DMS114 treated with DMSO at 0.1 percent for 48 hours (cell line): ENCODE data around the gene SGIP1.

Experiments
- DNase-seq: peaks from one replicate; lab custom pipeline; 2025; ENCODE audit not compliant: unreplicated experiment; lab: John Stamatoyannopoulos, UW

Gene SGIP1

DNA sequence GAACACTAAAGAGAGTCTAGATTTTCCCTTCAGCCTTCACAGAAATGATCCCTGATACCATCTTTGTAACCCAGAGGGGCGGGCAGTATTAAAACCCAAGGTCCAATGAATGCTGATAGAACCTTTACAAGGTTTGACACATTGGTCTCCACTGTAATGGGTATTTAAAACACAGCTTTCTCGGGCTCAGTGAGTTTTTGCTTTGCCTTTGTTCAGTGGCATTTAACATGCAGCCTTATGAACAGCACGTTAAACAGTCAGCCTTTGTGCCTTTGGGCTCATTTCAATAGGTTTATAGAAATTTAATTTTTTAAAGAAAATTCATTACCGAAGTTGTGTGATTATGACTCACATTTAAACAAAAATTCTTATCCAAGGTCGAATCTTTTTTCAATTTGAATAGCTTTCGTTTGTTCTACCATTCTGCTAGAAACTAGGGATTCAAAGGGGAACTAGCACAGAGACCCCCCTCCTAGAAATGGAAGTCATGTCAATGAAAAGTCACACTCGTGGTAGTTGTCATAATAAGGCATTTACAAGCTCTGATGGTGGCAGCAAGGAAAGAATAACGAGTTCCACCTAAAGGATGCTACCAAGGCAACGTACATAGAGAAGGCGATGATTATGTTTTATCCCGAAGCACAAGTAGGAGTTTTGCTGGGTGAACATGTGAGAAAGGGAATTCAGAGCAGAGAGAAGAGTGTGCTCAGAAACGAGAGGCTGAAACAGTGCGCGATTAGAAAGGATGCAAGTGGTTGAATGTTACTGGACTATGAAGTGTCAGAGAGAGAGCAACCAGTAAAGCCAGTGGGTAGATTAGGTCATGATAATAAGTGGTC lies 66.2 kb downstream of the SGIP1 start:
- DNase-seq, result no peak

DNA sequence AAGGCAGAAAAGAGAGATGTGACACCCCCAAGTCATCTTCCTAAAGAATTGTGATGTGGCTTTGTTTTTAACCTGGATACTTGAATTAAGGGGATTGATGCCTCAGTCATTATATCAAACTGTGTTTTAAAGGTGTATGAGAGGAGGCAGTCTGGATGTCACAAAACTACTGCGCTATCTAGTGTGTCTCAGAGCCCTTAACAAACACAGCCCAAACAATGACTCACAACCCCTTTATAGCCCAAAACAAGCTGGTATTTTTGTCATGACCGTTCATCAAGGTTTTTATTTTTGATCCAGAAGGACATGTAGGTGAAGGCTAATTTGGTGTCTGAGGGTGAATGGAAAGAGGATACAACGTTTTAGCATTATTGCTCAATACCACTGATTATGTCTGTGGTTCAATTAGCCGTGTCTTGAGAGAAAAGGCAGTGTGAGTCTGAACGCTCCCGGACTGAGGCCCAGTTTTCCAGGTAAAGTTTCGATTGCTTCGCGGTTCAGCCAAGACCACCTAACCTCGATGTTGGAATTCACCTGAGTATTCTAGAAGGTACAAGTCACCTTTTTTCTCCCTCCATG lies 71.6 kb downstream of the SGIP1 start:
- DNase-seq, result no peak

DNA sequence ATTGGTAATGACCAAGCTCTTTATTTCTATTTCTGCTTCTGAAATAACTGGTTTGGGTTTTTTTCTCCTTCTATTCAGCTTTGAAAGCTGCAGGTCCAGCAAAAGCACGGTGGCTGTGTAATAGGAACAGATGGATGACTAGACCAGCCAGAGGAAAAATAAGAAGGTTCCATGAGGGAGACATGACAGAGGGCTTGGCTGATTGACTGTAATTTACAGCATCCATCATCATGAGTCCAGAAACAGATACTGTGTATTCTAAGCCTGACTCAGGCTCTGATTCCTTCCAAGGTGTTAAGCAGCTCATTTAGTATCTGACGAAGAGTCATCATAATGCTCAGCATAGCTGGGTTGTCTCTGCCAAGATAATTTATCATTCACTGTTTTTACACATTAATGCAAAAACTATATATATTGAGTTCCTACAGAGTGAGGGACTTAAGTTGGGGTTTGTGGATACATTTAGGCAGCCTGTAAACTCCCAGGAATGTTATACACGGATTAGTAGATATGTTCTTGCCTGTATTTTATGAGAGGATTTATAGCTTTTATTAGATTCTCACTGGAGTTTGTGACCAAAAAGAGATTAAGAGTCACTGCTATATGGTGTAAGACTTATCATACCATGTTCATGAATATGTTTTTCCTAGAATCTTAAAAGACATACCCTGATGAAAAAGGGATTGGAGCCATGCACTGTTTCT lies 72.6 kb downstream of the SGIP1 start:
- DNase-seq, result no peak

DNA sequence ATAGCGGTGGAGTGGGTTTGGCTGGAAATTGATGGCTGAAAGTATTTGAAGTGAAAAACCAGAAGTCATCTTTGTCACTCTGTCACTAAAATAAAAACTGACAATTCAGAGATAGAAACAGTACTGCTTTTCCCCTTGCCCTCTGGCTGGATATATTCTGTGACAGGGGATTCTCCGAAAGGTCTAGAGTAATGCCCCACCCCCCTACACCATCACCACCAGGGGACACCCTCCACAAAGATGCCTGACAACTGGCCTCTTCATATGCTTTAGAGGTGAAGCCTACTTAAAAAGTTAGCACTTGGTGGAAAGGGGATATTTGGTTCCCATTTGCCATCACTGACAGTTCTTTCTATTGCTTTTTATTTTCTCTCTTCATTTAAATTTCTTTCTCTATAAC lies 73.5 kb downstream of the SGIP1 start:
- DNase-seq, result no peak

DNA sequence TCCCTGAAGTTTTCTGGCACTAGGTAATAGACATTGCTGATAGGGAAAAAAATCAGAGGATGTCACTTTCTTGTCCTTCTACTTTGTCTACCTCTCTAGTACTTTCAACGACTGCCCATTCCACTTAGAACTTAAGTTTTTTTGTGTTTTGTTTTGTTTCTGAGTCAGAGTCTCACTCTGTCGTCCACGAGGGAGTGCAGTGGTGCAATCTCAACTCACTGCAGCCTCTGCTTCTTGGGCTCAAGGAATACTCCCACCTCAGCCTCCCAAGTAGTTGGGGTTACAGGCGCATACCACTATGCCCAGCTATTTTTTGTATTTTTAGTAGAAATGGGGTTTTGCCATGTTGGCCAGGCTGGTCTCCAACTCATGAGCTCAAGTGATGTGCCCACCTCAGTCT lies 79.2 kb downstream of the SGIP1 start:
- no peak for DNase-seq

DNA sequence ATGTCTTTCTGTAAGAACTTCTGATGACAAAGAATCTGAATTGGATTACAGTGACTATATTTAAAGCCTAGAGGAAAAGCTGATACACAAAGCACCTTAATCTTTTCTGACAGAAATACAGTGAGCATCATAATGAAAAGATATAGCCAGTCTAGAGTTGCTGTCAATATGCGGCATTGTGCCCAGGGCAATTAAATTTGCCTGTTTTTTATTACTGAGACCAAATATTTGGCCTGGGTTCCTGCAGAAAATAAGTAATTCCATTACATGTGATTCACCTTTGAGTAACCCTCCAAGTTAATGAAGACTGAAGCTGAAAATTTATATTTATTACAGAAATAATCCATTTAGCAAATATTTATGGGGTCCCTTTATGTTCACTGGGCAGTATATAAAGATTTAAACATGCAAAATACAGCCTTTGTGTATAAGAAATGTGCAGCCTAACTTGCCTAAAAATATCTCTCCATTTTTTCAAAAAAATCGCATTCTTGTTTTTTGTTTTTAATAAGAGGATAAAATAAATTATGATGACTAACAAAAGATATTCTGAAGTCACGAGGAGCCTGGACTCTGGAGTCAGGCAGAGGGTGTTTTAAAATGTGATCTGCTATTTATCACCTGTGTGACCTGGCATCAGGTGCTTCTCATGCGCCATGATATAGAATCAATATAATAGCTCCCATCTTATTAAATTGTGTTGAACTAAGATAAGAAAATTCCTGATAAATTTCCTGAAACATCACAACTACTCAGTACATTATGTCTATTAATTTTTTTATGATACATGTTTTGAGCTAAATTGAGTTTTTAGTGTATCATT lies 83.6 kb downstream of the SGIP1 start:
- no peak for DNase-seq

DNA sequence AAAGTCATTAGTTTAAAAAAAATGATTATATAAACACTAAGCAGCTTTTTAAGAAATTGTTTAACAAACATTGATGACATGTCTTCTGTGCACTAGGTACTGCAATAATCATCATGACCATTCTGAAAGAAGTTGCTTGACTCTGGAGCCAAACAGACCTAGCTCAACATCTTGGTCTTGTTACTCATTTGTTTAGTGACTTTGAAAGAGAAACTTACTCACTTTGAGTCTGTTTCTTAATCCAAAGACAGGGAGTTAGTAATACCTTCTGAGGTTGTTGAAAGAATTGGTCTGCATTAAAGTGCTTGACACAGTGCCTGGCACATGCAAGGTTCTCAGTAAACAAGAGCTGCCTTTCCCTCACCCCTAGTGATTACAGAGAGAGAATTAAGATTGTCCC lies 84.4 kb downstream of the SGIP1 start:
- no peak for DNase-seq

DNA sequence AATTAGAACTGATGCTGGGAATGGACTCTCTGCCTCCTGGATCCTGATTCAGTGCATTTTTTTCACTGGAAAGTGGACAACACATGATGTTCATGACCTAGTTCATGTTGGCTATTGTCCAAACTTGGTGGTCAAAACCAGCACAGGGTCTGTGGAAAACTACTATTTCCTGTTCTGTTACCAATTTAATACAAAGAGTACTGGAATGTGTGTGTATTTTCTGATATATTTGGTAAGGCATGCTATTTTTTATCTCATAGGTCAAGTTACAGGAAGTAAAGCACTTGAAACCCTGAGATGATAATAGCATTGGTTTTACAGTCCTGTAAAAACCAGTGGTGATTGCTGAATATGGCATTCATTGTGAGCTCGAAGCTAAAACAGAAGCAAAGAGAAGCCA lies 89.9 kb downstream of the SGIP1 start:
- no peak for DNase-seq

DNA sequence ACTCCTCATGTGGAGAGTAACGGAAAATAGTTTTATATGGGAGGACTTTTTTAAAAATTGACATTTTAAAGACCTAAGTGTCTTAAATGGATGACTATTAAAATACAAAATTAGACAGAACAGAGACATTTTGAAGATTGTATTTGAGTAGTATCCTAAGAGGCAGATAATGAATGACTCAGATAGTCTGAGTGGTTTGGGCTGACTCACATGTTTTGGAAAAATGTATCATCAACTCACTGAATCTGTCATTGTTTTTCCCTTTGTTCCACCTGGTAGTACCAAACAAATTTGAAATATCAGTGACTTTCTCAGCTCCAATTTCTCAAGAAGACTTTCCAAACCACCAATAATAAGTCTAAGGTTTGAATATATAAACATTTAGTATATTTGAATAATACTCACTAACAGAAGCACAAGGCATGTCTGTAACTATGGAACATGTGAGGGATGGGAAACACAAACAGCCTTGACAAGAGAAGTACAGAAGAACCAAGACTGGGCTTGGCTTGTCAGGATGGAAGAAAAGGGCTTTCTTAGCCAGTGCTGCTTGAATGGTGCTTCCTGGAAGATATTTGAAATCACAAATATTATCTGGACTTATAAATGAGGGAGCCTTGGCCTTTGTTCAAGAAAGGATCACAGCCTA lies 90.6 kb downstream of the SGIP1 start:
- no peak for DNase-seq

DNA sequence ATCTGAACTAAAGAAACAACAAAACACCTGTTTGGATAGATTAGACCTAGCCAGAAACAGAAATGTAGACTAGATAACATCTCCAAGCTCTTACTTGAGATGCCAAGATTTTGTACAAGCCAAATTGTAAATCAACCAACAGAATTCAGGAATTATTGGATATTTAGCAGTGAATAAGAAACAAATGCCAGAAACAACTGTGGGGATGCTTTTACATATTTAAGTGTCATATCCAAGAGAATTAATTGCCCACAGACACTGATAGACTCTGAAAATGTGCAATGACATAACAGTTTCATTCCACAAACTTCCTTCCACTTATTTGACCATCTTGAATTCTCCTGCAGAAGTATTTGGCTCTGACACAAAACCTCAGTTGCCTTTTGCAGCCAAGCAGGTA lies 92.3 kb downstream of the SGIP1 start:
- no peak for DNase-seq

DNA sequence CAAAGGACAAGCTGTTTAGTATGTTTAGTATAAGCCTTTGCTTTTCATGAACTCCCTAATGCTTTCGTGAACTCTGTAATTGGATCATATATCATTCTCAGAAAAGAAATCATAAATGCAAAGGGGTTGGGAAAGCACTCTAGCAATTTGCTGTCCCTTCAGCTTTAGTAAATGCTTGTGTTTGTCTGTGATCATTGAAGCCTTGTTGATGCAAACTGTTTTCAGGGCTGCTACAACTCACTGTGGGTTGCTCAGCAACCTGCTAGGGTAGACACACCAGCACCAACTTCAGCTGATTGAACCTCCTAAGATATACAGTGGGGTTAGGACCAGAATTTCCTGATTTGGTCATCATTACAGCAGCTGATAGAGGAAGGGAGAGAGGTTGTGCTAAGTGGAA lies 95.0 kb downstream of the SGIP1 start:
- no peak for DNase-seq

DNA sequence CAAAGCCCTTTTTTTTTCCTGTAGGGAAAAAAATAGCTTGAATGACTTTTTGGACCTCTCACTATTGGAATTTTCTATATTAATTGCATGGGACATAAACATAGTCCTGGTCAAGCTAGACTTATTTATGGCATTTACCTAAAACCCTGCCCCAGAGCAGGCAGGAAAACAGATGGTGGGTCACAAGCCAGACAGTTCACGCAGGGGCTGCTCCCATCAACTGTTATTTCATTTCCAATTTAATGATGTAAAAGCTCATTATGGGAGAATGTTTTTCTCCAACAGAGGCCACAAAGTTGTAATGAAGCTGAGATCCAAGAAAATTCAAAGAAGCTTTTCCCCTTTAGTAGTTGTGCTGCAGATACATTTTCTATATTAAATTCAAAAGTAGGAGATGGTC lies 99.2 kb downstream of the SGIP1 start:
- no peak for DNase-seq

DNA sequence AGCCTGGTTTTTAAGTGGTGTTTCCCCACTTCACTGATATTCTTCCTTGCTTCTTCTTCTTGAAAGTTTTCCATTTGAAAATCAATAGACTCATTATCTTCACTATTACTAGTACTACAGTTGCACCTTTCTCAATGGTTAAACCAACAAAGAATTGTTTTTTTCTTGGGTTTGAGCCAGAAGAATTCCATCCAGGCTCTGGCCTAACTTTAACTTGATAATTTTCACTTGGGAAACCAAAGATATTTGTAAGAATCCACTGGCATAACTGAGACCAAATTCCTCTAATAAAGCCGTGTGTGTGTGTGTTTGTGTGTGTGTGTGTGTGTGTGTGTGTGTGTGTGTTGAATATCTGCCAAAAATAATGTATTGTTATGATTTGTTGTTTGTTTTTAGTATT lies 103.2 kb downstream of the SGIP1 start:
- no peak for DNase-seq

DNA sequence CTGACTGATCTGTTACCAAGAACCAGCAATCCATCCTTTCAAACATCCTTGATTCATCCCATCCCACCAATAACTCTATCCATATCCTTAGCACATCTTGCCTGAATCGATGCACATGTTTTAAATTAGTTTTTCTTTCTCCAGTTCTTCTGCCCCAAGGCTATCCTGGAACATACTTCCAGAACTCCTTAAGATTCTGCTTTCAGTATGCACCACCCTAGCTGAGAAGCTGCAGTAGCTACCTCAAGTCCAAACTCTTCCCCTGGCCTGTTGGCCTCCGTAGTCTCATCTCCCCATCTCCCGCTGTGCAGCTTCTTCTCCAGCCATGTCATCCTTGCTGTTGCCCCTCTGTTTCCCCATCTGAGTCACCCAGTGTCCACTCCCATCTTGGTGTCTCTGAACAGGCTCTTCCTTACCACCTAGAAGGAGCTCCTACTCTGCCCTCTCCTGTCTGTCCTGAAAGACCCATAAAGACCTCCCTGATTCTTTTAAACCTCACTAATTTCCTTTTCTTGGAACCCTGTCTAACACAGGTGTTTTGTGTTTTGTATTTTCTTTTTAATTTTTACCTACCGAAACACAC lies 108.0 kb downstream of the SGIP1 start:
- no peak for DNase-seq

DNA sequence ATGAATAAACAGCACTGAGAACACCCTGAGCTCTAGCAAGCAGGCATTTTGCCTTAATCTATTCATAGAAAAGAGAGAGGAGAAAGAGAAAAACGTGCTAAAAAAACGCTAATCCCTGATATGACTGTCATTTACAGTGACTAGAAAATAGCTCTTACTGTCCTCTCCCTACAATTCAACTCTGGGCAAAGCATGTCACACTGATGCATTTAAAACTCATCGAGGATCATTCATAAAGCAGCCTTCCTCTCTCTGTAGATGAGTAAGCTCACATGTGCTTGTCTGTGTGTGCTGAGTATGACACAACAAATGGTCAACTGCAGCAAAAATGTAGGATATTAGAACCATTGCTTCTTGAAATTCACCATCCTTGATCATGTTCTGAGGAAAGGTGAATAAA lies 109.0 kb downstream of the SGIP1 start:
- DNase-seq, result no peak

DNA sequence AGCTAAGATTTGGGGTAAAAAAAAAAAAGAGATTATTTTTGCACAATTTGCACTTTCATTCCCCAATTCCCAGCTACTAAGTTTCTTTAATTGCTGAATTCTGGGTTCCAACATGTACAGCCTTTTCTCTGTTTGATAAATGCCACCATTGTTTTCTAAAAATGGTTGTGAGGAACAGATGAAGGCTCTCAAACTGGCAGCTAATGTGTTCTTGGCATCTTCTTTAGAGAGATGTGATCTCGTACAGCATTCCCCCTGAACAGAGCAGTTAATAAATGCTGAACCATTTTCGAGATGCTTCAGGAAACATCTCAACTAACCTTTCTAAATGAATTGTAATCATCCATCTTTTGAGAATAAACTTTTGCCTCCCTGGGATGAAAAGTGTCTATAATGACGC lies 110.4 kb downstream of the SGIP1 start:
- DNase-seq, result no peak

DNA sequence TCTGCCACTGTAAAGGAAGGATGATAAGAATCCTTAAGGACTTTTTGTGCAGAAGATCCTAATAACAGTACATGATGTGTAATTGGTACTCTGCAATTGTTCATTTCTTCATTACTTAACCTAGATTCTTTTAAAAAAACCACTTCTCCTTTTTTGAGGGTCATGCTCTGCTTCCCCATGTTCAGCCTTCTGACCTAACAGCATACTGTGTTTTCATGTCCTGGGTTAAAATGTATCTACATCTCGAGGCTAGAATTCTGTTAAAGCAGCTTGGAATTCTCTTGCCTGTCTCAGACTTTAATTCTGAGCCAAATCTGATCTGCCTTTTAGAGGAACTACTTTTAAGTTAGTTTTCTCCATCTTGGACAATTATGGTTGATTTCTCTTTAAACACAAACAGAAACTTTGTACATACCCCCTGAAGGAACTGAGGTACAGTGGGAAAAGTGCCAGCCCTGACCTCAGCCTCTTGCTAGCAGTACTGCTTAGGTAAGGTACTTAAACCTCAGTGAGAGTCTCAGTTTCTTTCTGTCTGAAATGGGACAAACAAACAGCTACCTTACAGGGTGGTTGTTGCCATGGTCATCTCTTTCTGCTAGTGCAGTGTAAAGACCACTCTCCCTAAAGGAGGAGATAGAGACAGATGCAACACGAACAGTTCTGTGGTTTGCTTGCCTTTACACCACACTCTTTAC lies 115.1 kb downstream of the SGIP1 start:
- no peak for DNase-seq

DNA sequence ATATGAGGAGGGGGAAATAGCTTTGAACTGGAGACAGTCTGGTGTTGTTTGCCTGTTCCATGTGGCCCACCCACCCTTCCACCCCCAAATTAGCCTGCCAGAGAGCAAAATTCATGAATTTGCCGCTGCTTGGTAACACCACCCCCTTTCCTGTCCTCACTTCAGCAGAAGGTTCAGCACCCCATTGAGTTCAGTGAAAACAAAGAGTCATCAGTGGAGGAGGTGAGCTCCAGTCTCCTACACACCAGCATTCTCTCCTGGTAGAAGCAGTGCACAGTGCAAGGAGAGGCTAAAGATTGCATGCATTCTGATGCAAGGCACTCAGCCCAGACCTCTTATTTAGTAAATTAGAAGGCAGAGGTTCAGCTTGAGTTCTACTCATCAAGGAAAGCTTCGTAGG lies 118.6 kb downstream of the SGIP1 start:
- DNase-seq, result no peak

DNA sequence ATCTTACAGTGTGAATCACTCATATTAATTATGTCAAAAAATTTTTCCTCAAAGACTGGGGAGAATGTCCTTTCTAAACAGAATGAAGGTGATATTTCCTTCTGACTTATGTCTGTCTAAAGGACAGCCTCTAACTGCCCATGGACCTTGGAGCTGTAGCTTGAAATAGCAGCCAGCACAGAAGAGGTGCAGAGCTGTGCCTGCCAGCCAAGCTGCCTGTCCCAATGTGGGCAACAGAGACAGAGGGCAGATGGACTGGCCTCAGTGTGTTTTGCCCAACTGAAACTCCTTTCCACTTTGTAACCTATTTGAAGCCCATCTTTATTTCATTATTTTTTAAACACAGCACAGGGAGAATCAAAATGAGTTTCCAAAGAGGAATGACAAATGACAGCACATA lies 120.7 kb downstream of the SGIP1 start:
- DNase-seq, result no peak

DNA sequence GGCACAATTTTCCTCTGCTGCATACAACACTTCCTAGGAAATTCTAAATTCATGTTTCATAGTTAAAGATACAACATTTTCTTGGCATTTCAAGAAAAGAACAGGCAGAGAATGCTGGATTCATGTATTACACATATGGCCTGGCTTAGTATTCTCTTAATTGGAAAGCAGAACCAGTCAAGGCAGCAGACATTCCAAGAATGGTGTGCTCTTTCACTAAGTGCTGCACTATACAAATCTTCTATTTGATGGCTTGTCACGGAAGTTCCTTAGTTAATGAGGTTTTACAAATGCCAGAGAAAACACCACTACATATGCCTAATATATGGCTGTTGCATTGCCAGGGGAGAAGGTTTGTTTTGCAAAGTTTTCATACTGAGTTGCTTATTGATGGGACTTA lies 137.5 kb downstream of the SGIP1 start:
- no peak for DNase-seq
